IPS-11a (cell line): ENCODE results near the gene ADCY5.

Experiments
- H3K4me3 ChIP-seq: one replicate; pipeline ENCODE4 v1.5.1; 2013; ENCODE audit warnings: low read depth, low read length, control low read depth

Gene ADCY5

GRCh38 chr3:123292321-123293310, 156.3 kb downstream of the ADCY5 start:
- H3K4me3 ChIP-seq: no peak overlapping the region

- H3K4me3 ChIP-seq: no peak overlapping the region
Measured at GRCh38 chr3:123291404-123291803, 157.5 kb downstream of the ADCY5 start.

- no peak overlapping the region for H3K4me3 ChIP-seq
Measured at GRCh38 chr3:123290962-123291361, 157.9 kb downstream of the ADCY5 start.

- no peak overlapping the region for H3K4me3 ChIP-seq
Measured at GRCh38 chr3:123290107-123290930, 158.6 kb downstream of the ADCY5 start.

- no peak overlapping the region for H3K4me3 ChIP-seq
Measured at GRCh38 chr3:123289391-123290106, 159.3 kb downstream of the ADCY5 start.

GRCh38 chr3:123287962-123288302, 161.0 kb downstream of the ADCY5 start:
- no peak overlapping the region for H3K4me3 ChIP-seq

GRCh38 chr3:123287051-123287961, 161.6 kb downstream of the ADCY5 start:
- no peak overlapping the region for H3K4me3 ChIP-seq

GRCh38 chr3:123286308-123287023, 162.4 kb downstream of the ADCY5 start:
- H3K4me3 ChIP-seq: no peak overlapping the region

GRCh38 chr3:123285931-123286307, 163.0 kb downstream of the ADCY5 start:
- H3K4me3 ChIP-seq: no peak overlapping the region

- H3K4me3 ChIP-seq: no peak overlapping the region
Measured at GRCh38 chr3:123285479-123285878, 163.4 kb downstream of the ADCY5 start.

GRCh38 chr3:123285066-123285465, 163.8 kb downstream of the ADCY5 start:
- H3K4me3 ChIP-seq: no peak overlapping the region

- no peak overlapping the region for H3K4me3 ChIP-seq
Measured at GRCh38 chr3:123284399-123285010, 164.4 kb downstream of the ADCY5 start.

GRCh38 chr3:123283657-123284398, 165.1 kb downstream of the ADCY5 start:
- no peak overlapping the region for H3K4me3 ChIP-seq

- H3K4me3 ChIP-seq: no peak overlapping the region
Measured at GRCh38 chr3:123283074-123283473, 165.8 kb downstream of the ADCY5 start.

- H3K4me3 ChIP-seq: no peak overlapping the region
Measured at GRCh38 chr3:123282461-123282860, 166.4 kb downstream of the ADCY5 start.

- no peak overlapping the region for H3K4me3 ChIP-seq
Measured at GRCh38 chr3:123281929-123282328, 167.0 kb downstream of the ADCY5 start.

GRCh38 chr3:123281406-123281805, 167.5 kb downstream of the ADCY5 start:
- H3K4me3 ChIP-seq: no peak overlapping the region

GRCh38 chr3:123279121-123279520, 169.8 kb downstream of the ADCY5 start:
- no peak overlapping the region for H3K4me3 ChIP-seq
